CD14-positive monocyte (primary cell): ENCODE data around the gene EXOC1. TPM values are rescaled to one million over a fixed set of nuclear protein-coding genes. Genes with fewer than 3 reads are reported as not detected.

Source experiments
- DNase-seq, 3 donors: peaks; one replicate each; pipeline ENCODE4 v3.0.0-alpha.2; 2011 to 2022
- H2AFZ ChIP-seq: 2 replicates; pipeline ENCODE4 v1.6.0; 2012; ENCODE audit warnings: mild to moderate bottlenecking, low read depth, low read length, inconsistent platforms; ENCODE audit not compliant: insufficient read depth, poor library complexity, severe bottlenecking
- H3K27ac ChIP-seq, 2 donors: 1 replicate in 1 of 2; 2 replicates in 1 of 2; pipeline ENCODE4 v1.5.1; 2012 to 2013; ENCODE audit warnings: low read length in 2 of 2, control low read depth in 1 of 2, inconsistent platforms in 1 of 2, low read depth in 1 of 2, mild to moderate bottlenecking in 1 of 2
- H3K27me3 ChIP-seq, 2 donors: one replicate each; pipeline versions ENCODE4 v1.6.0 to v1.6.1; 2011 to 2013; ENCODE audit warnings: low read length in 2 of 2; ENCODE audit not compliant: control insufficient read depth in 2 of 2, insufficient read depth in 2 of 2
- H3K36me3 ChIP-seq, 2 donors: replicated peaks in 1 of 2; 1 replicate in 1 of 2; 2 replicates in 1 of 2; pipeline versions ENCODE4 v1.5.1 to v1.6.1; 2012 to 2013; ENCODE audit warnings: low read length in 2 of 2, control low read depth in 1 of 2, inconsistent platforms in 1 of 2, mild to moderate bottlenecking in 1 of 2; ENCODE audit not compliant: insufficient read depth in 2 of 2, control insufficient read depth in 1 of 2
- H3K4me1 ChIP-seq, 2 donors: 1 replicate in 1 of 2; 2 replicates in 1 of 2; pipeline versions ENCODE4 v1.5.1 to v1.6.1; 2012 to 2013; ENCODE audit warnings: low read length in 2 of 2, control low read depth in 1 of 2, inconsistent platforms in 1 of 2, mild to moderate bottlenecking in 1 of 2, moderate library complexity in 1 of 2; ENCODE audit not compliant: insufficient read depth in 2 of 2, control insufficient read depth in 1 of 2
- H3K4me2 ChIP-seq: replicated peaks from 2 replicates; pipeline ENCODE3; 2012; ENCODE audit warnings: low read length, moderate library complexity, mild to moderate bottlenecking; ENCODE audit not compliant: poor library complexity, severe bottlenecking; ENCODE audit errors: extremely low read depth
- H3K4me3 ChIP-seq, 3 experiments: fragments of 200-600 bp in 1 of 3; sonication (generic) in 1 of 3; replicated peaks in 1 of 3; 1 replicate in 2 of 3; 2 replicates in 1 of 3; pipeline ENCODE4 v1.5.1; 2011 to 2013; ENCODE audit warnings: low read length in 3 of 3, mild to moderate bottlenecking in 3 of 3, control low read depth in 2 of 3, low read depth in 2 of 3, inconsistent platforms in 1 of 3, moderate library complexity in 1 of 3
- H3K79me2 ChIP-seq: 2 replicates; pipeline ENCODE4 v1.6.0; 2012; ENCODE audit warnings: mild to moderate bottlenecking, control low read depth, inconsistent platforms, low read length, moderate library complexity; ENCODE audit not compliant: insufficient read depth
- H3K9ac ChIP-seq: 2 replicates; pipeline ENCODE4 v1.6.0; 2017; ENCODE audit warnings: low read length, mild to moderate bottlenecking; ENCODE audit not compliant: insufficient read depth, poor library complexity, severe bottlenecking
- H3K9me3 ChIP-seq, 2 donors: replicated peaks in 1 of 2; 1 replicate in 1 of 2; 2 replicates in 1 of 2; pipeline versions ENCODE4 v1.5.1 to v1.6.1; 2012 to 2013; ENCODE audit warnings: low read length in 2 of 2, control low read depth in 1 of 2; ENCODE audit not compliant: control insufficient read depth in 1 of 2, insufficient read depth in 1 of 2
- H4K20me1 ChIP-seq: 2 replicates; pipeline ENCODE4 v1.6.0; 2012; ENCODE audit warnings: mild to moderate bottlenecking, low read length, control low read depth, moderate library complexity; ENCODE audit not compliant: insufficient read depth
- H3K27ac Mint-ChIP-seq, 7 donors: one replicate each; pipeline ENCODE4 v1.8.0; 2020; ENCODE audit warnings: mild to moderate bottlenecking in 7 of 7, mixed read lengths in 7 of 7, moderate library complexity in 6 of 7, inconsistent platforms in 2 of 7
- H3K27me3 Mint-ChIP-seq, 3 donors: one replicate each; pipeline ENCODE4 v1.8.0; 2021 to 2022; ENCODE audit warnings: low read depth in 3 of 3, mild to moderate bottlenecking in 3 of 3, mixed read lengths in 3 of 3, moderate library complexity in 3 of 3, inconsistent platforms in 1 of 3
- H3K36me3 Mint-ChIP-seq, 2 donors: one replicate each; pipeline ENCODE4 v1.8.0; 2020; ENCODE audit warnings: mixed read lengths in 2 of 2, inconsistent platforms in 1 of 2, mild to moderate bottlenecking in 1 of 2
- H3K4me1 Mint-ChIP-seq: one replicate; pipeline ENCODE4 v1.8.0; 2020; ENCODE audit warnings: mild to moderate bottlenecking, mixed read lengths
- H3K4me3 Mint-ChIP-seq, 2 donors: one replicate each; pipeline ENCODE4 v1.8.0; 2020; ENCODE audit warnings: mild to moderate bottlenecking in 2 of 2, mixed read lengths in 2 of 2, moderate library complexity in 1 of 2
- H3K9me3 Mint-ChIP-seq, 7 donors: one replicate each; pipeline ENCODE4 v1.8.0; 2020 to 2022; ENCODE audit warnings: mixed read lengths in 7 of 7, mild to moderate bottlenecking in 6 of 7, moderate library complexity in 6 of 7, inconsistent platforms in 2 of 7
- CTCF ChIP-seq: fragments of 200-600 bp; IDR thresholded peaks from one replicate; pipeline ENCODE4 v1.8.0; 2022; ENCODE audit warnings: antibody characterized with exemption, mild to moderate bottlenecking
- WGBS: methylation state at CpG from one replicate; pipeline ENCODE4 v1.1.5; 2013; ENCODE audit warnings: missing lambda C conversion rate; ENCODE audit not compliant: insufficient coverage; 5-methylcytosine and 5-hydroxymethylcytosine counted together
- intact Hi-C, 2 donors: fragments of 100-400 bp; cut with micrococcal nuclease; formaldehyde crosslinking; loops; one replicate each; pipeline versions ENCODE4 v1.15.0 to v1.15.1; 2023
- polyA plus RNA-seq, 3 donors: library from polyadenylated mRNA; depleted of rRNA in 1 of 3; unstranded in 2 of 3; stranded (reverse) in 1 of 3; fragments of 300-500 nt in 2 of 3; fragments of >200 nt in 1 of 3; fragmentation: Illumina TruSeq in 2 of 3; gene quantifications; 1 replicate in 2 of 3; 2 replicates in 1 of 3; pipeline ENCODE4 v1.2.3, GENCODE V29; 2012 to 2021

Gene EXOC1
- polyA plus RNA-seq, 3 donors = 13.7 to 22.9 (median 21.2) TPM

- H3K9ac ChIP-seq = no peak within 1 kb of the TSS
- peaks cover 0 to 4% of the 10 kb centered on the region in 2 donors for H3K4me1 ChIP-seq
- TF ChIP-seq CTCF = no peak
- no peak for DNase-seq
- no peaks in the 10 kb centered on the region for H4K20me1 ChIP-seq
- H3K27me3 ChIP-seq = peaks cover 0 to 5% of the 10 kb centered on the region in 2 donors
- intact Hi-C loops = no loop called here
- H3K79me2 ChIP-seq = no peaks in the 10 kb centered on the region
- WGBS = 18% methylated on average over 13 of the region's 13 CpGs
- H2AFZ ChIP-seq = peak within 1 kb of the TSS; percentile 54
- no peaks in the 10 kb centered on the region for H3K9me3 ChIP-seq
- Mint-ChIP-seq H3K27ac (no peak within 1 kb of the TSS), H3K27me3 (peaks cover 7 to 10% (median 9%) of the 10 kb centered on the region in 3 donors), H3K9me3 (peaks cover 0 to 6% (median 2%) of the 10 kb centered on the region in 7 donors), H3K4me1 (peaks cover 9% of the 10 kb centered on the region), H3K36me3 (no peaks in the 10 kb centered on the region), H3K4me3 (peak within 1 kb of the TSS; percentile 50 to 84)
- H3K36me3 ChIP-seq = no peaks in the 10 kb centered on the region
- H3K4me3 ChIP-seq = peak within 1 kb of the TSS in 1 of 3 experiments; percentile 23
- H3K4me2 ChIP-seq = peak within 1 kb of the TSS; percentile 40
- no peak within 1 kb of the TSS for H3K27ac ChIP-seq
Observed at GRCh38 chr4:55819634-55820033, 33.8 kb upstream of the EXOC1 start, which contains the start of gene EXOC1L. Gene EXOC1L, plus strand, starts transcription at chr4:55819790. Its CDS starts 237 bp downstream, at chr4:55820027.

- H3K36me3 Mint-ChIP-seq = no peaks in the 10 kb centered on the region
- peaks cover 0 to 5% of the 10 kb centered on the region in 2 donors for H3K27me3 ChIP-seq
- DNase-seq = no peak
- WGBS = no CpG with 5 or more reads among the region's 2 CpGs
- peaks cover 0 to 6% (median 2%) of the 10 kb centered on the region in 7 donors for H3K9me3 Mint-ChIP-seq
- no peak overlapping the region for H3K4me3 Mint-ChIP-seq
- no peak overlapping the region for H2AFZ ChIP-seq
- no peaks in the 10 kb centered on the region for H4K20me1 ChIP-seq
- no peaks in the 10 kb centered on the region for H3K36me3 ChIP-seq
- H3K27ac Mint-ChIP-seq = no peak overlapping the region
- H3K4me2 ChIP-seq = peak overlapping the region; percentile 40
- H3K9me3 ChIP-seq = no peaks in the 10 kb centered on the region
- H3K27ac ChIP-seq = no peak overlapping the region
- H3K27me3 Mint-ChIP-seq = peaks cover 7 to 10% (median 9%) of the 10 kb centered on the region in 3 donors
- H3K4me1 Mint-ChIP-seq = peaks cover 9% of the 10 kb centered on the region
- H3K4me1 ChIP-seq = peaks cover 0 to 4% of the 10 kb centered on the region in 2 donors
- H3K9ac ChIP-seq = no peak overlapping the region
- intact Hi-C loops = no loop called here
- TF ChIP-seq CTCF = no peak
- H3K4me3 ChIP-seq = no peak overlapping the region
- no peaks in the 10 kb centered on the region for H3K79me2 ChIP-seq
Observed at GRCh38 chr4:55820279-55820678, 33.2 kb upstream of the EXOC1 start.
